ENCODE data around the gene ITFG1. TPM values are rescaled to one million over a fixed set of nuclear protein-coding genes. Genes with fewer than 3 reads are reported as not detected.

The ITFG1 gene
- total and polyA plus RNA-seq, 2 of the 8 experiments (the other 6 are each of a cell fraction or from before 2014, with no cell fraction given) = 13.8 to 22.2 TPM

- no peak overlapping the region for H3K4ac ChIP-seq (replicated peaks; ENCODE audit: insufficient read length, low read depth, low read length)
- no peaks in the 10 kb centered on the region for H3K9me3 ChIP-seq (ENCODE audit: insufficient read depth in 2 of 2, low read depth in 1 of 2, low read length in 1 of 2)
- ChIA-PET POLR2A (ENCODE audit: partially characterized antibody) (no interaction called here), CTCF (ENCODE audit: partially characterized antibody) (interaction anchor here (1.2 kb wide), 1 partner anchor 13 kb away, joined by 3 read pairs; no protein-coding TSS in a partner anchor)
- H2AK5ac ChIP-seq (ENCODE audit: low read depth, low read length) = no peak overlapping the region
- H3K18ac ChIP-seq (ENCODE audit: extremely low read depth, low read length) = no peak overlapping the region
- no peaks in the 10 kb centered on the region for H4K20me1 ChIP-seq (replicated peaks in 1 of 2; ENCODE audit: control insufficient read depth in 1 of 2, insufficient read depth in 2 of 2, low read length in 2 of 2)
- H2BK120ac ChIP-seq (replicated peaks; ENCODE audit: low read depth, low read length) = no peak overlapping the region
- no peak overlapping the region for H2BK12ac ChIP-seq (ENCODE audit: low read depth, low read length)
- no peak overlapping the region for H3K27ac ChIP-seq (ENCODE audit: low read depth, low read length)
- no peaks in the 10 kb centered on the region for H3K4me1 ChIP-seq (replicated peaks in 1 of 4; ENCODE audit: control insufficient read depth in 3 of 4, insufficient read depth in 4 of 4, low read length in 3 of 4)
- H3K4me2 ChIP-seq (ENCODE audit: insufficient read depth in 1 of 2, low read depth in 2 of 2, low read length in 2 of 2) = no peak overlapping the region
- no peak overlapping the region for H3K23ac ChIP-seq (ENCODE audit: insufficient read length)
- no peak overlapping the region for H4K91ac ChIP-seq (replicated peaks; ENCODE audit: insufficient read length, low read length)
- 88% methylated on average over 3 of the region's 3 CpGs; no CpG with 5 or more reads in 1 of the 2 experiments for WGBS, 2 experiments (ENCODE audit: extremely low coverage in 1 of 2, insufficient coverage in 1 of 2, insufficient read length in 1 of 2, insufficient replicate concordance in 2 of 2, low coverage in 1 of 2, low lambda C conversion rate in 2 of 2, missing lambda C conversion rate in 1 of 2)
- no peak overlapping the region for H3K4me3 ChIP-seq (ENCODE audit: extremely low read depth in 1 of 4, insufficient read depth in 2 of 4, low read depth in 3 of 4, low read length in 4 of 4)
- no peak overlapping the region for H2BK5ac ChIP-seq (ENCODE audit: low read depth, low read length)
- no peak overlapping the region for H4K8ac ChIP-seq (ENCODE audit: extremely low read depth, insufficient read depth, low read length)
- no peak overlapping the region for H2BK15ac ChIP-seq (ENCODE audit: low read length)
- no peaks in the 10 kb centered on the region for H3K79me1 ChIP-seq (ENCODE audit: low read depth, low read length)
- H3K27me3 ChIP-seq (replicated peaks in 1 of 4; ENCODE audit: control insufficient read depth in 3 of 4, extremely low read depth in 1 of 4, insufficient read depth in 3 of 4, low read length in 3 of 4) = no peaks in the 10 kb centered on the region
- no peak overlapping the region for H2AFZ ChIP-seq (ENCODE audit: low read length)
- H3K23me2 ChIP-seq (ENCODE audit: low read depth, low read length) = no peaks in the 10 kb centered on the region
- H2BK20ac ChIP-seq (ENCODE audit: low read length) = no peak overlapping the region
- DNase-seq (ENCODE audit: low read depth in 1 of 2, low spot score in 2 of 2) (no peak), FAIRE-seq (no peak)
- H3K36me3 ChIP-seq (ENCODE audit: control insufficient read depth in 2 of 4, insufficient read depth in 4 of 4, low read length in 3 of 4) = no peaks in the 10 kb centered on the region
- no peak overlapping the region for H4K5ac ChIP-seq (ENCODE audit: insufficient read length, low read depth, low read length)
- H3K56ac ChIP-seq (replicated peaks; ENCODE audit: insufficient read length, low read depth, low read length) = no peak overlapping the region
- H3K14ac ChIP-seq (ENCODE audit: insufficient read length) = no peak overlapping the region
- H3K9ac ChIP-seq (replicated peaks in 1 of 4; ENCODE audit: extremely low read depth in 1 of 4, low read depth in 3 of 4, low read length in 3 of 4) = no peak overlapping the region
- no peaks in the 10 kb centered on the region for H3K79me2 ChIP-seq (ENCODE audit: control insufficient read depth in 1 of 2, insufficient read depth in 2 of 2, low read length in 2 of 2)
- TF ChIP-seq CBX5 (IDR thresholded peaks at IDR 0.05; ENCODE audit: low read depth, low read length) (no peak), RFX5 (IDR thresholded peaks at IDR 0.05; ENCODE audit: borderline replicate concordance, low read depth, low read length) (no peak), MAFK (IDR thresholded peaks at IDR 0.05; ENCODE audit: low read depth, low read length) (no peak), KDM1A (IDR thresholded peaks at IDR 0.05; ENCODE audit: borderline replicate concordance, low read length) (no peak), POLR2A (IDR thresholded peaks at IDR 0.05; ENCODE audit: control extremely low read depth in 1 of 2, low read depth in 2 of 2, low read length in 2 of 2) (no peak), SP2 (IDR thresholded peaks at IDR 0.05; ENCODE audit: low read length) (no peak), CREB1 (IDR thresholded peaks at IDR 0.05) (no peak), TBP (IDR thresholded peaks at IDR 0.05; ENCODE audit: low read depth, low read length) (no peak), SAP30 (IDR thresholded peaks at IDR 0.05; ENCODE audit: insufficient read depth, insufficient replicate concordance, low read length) (no peak), KDM5A (IDR thresholded peaks at IDR 0.05; ENCODE audit: low read length) (no peak), BRCA1 (IDR thresholded peaks at IDR 0.05; ENCODE audit: low read depth, low read length) (no peak)
Measured at GRCh38 chr16:47247690-47248089, 213.2 kb downstream of the ITFG1 start.

Data from H1 (cell line).